Hepatocyte (in vitro differentiated cells): ENCODE data around the gene ACTR6.

ENCODE experiments used
- CTCF ChIP-seq: fragments of 200-600 bp; sonication (generic); IDR thresholded peaks from 2 replicates; pipeline ENCODE4 v1.5.1; 2016; ENCODE audit warnings: antibody characterized with exemption, mild to moderate bottlenecking; ENCODE audit not compliant: poor library complexity
- EZH2phosphoT487 ChIP-seq: fragments of 200-600 bp; sonication (generic); IDR thresholded peaks from one replicate; pipeline ENCODE4 v1.6.1; 2018; ENCODE audit warnings: antibody characterized with exemption, mild to moderate bottlenecking, low read depth, moderate library complexity; ENCODE audit not compliant: unreplicated experiment, severe bottlenecking

DNA sequence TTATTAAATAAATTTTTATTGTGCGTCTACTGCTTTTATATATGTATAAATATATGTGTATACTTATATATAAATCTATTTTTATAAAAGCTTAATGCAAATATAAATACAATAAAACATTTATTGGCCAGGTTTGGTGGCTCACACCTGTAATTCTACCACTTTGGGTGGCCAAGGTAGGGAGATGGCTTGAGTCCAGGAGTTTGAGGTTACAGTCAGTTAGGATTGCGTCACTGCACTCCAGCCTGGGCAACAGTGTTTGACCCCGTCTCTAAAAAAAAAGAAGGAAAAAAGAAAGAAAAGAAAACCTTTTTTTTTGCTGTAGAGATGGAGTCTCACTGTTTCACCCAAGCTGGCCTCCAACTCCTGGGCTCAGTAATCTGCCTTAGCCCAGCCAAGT is 20.9 kb downstream of the ACTR6 start:
- TF ChIP-seq CTCF (no peak), EZH2phosphoT487 (no peak)
